Breast epithelium (tissue), 3 donors: ENCODE data around the gene CAB39L.

Source experiments
- POLR2A ChIP-seq: fragments of 450-650 bp; IDR thresholded peaks from one replicate; pipeline ENCODE4 v1.6.1; 2016; ENCODE audit warnings: antibody characterized with exemption, mild to moderate bottlenecking, moderate library complexity
- TF ChIP-seq, protein P1 (sequence below), 3 donors: fragments of 450-650 bp; IDR thresholded peaks; one replicate each; pipeline ENCODE4 v1.5.1; 2016 to 2017; ENCODE audit warnings: antibody characterized with exemption in 3 of 3, mild to moderate bottlenecking in 3 of 3, moderate library complexity in 3 of 3

- TF ChIP-seq, protein P1, sequence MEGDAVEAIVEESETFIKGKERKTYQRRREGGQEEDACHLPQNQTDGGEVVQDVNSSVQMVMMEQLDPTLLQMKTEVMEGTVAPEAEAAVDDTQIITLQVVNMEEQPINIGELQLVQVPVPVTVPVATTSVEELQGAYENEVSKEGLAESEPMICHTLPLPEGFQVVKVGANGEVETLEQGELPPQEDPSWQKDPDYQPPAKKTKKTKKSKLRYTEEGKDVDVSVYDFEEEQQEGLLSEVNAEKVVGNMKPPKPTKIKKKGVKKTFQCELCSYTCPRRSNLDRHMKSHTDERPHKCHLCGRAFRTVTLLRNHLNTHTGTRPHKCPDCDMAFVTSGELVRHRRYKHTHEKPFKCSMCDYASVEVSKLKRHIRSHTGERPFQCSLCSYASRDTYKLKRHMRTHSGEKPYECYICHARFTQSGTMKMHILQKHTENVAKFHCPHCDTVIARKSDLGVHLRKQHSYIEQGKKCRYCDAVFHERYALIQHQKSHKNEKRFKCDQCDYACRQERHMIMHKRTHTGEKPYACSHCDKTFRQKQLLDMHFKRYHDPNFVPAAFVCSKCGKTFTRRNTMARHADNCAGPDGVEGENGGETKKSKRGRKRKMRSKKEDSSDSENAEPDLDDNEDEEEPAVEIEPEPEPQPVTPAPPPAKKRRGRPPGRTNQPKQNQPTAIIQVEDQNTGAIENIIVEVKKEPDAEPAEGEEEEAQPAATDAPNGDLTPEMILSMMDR (IDR thresholded peaks at IDR 0.05) = no peak
- no peak for TF ChIP-seq POLR2A
Observed at GRCh38 chr13:49453465-49453864, 9.6 kb upstream of the CAB39L start.
